B cell (primary cell): ENCODE results near the gene VPREB1.

ENCODE experiments used
- EZH2 ChIP-seq: IDR thresholded peaks from 2 replicates; pipeline ENCODE4 v1.6.1; 2012; ENCODE audit warnings: borderline replicate concordance, low read depth, mild to moderate bottlenecking, moderate library complexity, low read length; ENCODE audit not compliant: insufficient read depth, poor library complexity, severe bottlenecking
- TF ChIP-seq, protein P1 (sequence below): fragments of 200-600 bp; IDR thresholded peaks from one replicate; pipeline ENCODE4 v1.8.0; 2022; ENCODE audit warnings: antibody characterized with exemption, mild to moderate bottlenecking

DNA sequence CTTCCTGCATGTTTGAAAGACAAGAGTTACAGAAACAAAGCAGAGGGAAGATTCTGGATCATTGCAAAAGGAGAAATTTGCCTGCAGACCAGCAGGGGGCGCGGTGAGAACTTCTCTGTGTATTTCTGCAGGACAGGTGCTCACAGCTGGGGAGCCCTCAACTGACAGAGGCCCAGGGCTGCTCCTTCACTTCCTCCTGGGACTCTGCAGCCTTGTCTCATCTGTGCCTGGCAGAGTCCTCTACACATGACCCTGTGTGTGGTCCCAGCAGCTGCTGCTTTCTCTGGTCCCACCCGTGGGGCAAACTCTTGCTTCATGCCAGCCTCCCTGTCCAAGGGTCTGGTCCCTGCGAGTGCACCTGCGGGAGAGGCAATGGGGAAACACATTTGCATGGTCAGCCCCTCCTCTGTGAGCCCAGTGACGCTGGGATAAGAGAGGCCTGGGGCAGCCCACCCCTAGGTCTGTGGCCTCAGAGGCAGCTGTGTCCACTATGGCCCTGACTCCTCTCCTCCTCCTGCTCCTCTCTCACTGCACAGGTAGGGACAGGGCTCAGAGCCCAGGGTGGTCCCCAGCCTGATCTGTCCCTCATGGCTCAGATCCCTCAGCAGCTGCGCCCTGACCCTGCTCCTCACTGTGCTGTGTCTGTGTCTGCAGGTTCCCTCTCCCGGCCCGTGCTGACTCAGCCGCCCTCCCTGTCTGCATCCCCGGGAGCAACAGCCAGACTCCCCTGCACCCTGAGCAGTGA is 43.2 kb upstream of the VPREB1 start:
- TF ChIP-seq, protein P1, sequence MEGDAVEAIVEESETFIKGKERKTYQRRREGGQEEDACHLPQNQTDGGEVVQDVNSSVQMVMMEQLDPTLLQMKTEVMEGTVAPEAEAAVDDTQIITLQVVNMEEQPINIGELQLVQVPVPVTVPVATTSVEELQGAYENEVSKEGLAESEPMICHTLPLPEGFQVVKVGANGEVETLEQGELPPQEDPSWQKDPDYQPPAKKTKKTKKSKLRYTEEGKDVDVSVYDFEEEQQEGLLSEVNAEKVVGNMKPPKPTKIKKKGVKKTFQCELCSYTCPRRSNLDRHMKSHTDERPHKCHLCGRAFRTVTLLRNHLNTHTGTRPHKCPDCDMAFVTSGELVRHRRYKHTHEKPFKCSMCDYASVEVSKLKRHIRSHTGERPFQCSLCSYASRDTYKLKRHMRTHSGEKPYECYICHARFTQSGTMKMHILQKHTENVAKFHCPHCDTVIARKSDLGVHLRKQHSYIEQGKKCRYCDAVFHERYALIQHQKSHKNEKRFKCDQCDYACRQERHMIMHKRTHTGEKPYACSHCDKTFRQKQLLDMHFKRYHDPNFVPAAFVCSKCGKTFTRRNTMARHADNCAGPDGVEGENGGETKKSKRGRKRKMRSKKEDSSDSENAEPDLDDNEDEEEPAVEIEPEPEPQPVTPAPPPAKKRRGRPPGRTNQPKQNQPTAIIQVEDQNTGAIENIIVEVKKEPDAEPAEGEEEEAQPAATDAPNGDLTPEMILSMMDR: peak; percentile 80
- no peak for TF ChIP-seq EZH2
